ENCODE data around the gene CYP4F22.
"Not testable (repeated sequence)": the region's sequence is repeated elsewhere in the genome, so short reads cannot be mapped to it uniquely, and the experiment has no call there.

Gene CYP4F22

DNA sequence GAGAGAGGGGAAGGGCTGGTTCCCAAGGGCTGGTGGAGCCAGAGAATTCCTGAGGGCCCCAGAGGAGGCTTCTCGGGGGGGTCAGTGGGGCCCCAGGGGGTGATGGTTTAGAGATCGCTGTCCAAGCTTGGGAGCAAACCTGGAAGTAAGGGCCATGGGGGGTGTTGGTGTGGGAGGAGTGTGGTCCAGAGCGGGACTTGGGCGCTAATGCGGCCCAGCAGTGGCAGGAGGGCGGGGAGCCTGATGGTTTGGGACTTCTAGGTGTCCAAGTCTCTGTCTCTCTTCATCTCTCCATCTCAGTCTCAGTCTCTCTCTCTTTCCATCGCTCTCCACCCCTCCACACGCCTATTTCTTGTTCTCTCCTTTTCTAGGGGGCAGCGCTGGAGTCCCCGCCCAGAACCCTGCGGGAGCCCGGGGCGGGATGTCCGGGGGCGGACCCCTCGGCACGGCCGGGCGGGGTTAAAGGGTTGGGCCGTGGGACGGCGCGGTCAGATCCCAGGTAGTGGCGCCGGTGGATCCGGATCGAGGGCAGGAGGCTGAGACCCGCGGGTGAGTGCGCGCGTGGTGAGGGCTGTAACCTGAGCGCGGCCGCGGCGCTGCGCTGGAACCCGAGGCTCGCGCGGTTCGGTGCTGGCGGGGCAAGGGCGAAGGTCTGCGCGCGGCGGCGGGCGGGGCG is at the start of gene CYP4F22:
TSS of gene CYP4F22 (plus strand) at position 491 of the 676 bp plus-strand sequence. CDS start 16,812 bp downstream, outside the sequence.
- DNase-seq, result no peak

DNA sequence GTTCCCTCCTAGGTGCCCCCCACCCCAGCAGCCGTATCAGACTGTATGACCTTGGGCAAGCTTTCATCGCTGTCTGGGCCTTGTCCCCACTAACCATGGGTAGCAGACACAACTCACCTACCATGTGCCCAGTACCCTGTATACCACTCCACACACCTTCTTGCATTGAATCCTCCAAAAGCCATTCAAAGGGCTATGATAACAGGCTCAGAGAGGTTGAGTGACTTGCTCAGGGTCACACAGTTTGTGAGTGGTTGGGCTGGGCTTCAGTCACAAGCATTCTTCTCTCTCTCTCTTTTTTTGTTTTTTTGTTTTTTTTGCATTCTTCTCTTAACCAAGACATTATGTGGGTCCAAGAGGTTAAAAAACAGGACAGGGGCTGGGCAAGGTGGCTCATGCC is 46.6 kb upstream of the CYP4F22 start:
- no peak for DNase-seq

DNA sequence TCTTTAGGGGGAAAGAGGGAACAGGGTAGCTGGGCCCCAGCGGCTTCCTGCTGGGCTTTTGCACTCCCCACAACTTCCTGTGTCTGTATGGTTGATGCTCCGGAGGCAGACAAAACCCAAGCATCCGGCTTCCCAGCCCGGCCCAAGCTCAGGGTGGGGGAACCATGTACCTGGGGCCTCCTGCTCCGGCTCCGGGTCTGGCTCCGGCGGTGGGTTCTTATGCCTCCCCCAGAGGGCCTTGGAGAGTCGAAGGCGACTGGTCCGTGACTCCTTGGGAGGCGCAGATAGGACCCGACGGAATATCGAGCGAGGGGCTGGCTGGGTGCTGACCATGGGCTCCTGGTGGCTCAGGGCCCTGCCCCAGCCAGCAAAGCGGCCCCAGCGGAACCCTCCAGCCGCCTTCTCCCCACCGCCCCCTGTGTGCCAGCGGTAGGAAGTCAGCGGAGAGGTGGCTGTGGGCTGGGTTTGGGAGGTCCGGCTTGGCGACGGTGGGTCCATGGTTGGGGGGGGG is 44.4 kb upstream of the CYP4F22 start:
- peak; percentile 55 for DNase-seq

GRCh38 chr19:15464394-15465385 is 43.6 kb upstream of the CYP4F22 start, which contains the start of gene RASAL3:
Gene RASAL3 (minus strand): TSS chr19:15464544. CDS start chr19:15464358, 186 bp downstream.
- DNase-seq, result peak; percentile 51

GRCh38 chr19:15466851-15467733 is 41.2 kb upstream of the CYP4F22 start:
- no peak for DNase-seq

GRCh38 chr19:15467734-15468214 is 40.6 kb upstream of the CYP4F22 start:
- no peak for DNase-seq

DNA sequence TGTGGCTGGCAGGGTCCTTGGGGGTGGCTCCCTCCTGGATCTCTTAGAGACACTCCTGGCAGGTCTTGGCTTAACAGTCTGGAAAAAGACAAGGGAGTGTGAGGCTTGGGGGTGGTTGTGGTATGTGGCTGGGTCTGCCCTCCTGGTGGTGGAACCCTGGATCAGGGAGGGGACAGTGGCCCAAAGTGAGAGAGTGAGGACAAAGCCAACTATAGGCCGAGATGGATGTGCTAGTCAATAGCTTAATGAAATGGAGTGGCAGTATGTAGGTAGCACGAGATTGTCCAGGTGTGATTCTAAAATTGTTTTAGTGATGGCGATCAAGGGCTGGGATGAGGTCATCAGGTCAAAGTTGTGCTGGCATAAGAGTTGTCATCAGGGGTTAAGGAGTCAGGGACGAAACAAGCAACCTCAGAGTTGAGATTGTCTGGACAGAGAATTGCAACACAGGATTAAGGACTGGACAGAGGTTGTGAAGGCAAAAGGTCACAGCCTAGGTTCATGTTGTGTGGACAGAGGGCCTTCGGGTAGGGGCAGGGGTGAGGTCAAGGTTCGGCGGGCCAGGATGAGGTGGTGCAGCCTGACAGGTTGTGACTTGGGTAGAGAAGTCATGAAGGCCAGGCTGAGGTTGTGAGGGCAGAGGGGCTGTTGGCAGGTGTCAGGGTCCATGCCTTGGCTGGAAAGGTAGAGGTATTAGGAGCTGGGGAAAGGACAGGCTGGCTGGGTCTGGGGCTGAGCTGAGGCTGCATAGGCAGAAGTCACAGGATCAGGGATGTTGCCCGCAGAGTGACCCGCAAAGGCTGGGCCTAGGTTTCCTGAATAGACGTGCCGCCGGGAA is 39.4 kb upstream of the CYP4F22 start:
- no peak for DNase-seq

- no peak for DNase-seq
Observed at GRCh38 chr19:15469513-15470297, 38.6 kb upstream of the CYP4F22 start.

DNA sequence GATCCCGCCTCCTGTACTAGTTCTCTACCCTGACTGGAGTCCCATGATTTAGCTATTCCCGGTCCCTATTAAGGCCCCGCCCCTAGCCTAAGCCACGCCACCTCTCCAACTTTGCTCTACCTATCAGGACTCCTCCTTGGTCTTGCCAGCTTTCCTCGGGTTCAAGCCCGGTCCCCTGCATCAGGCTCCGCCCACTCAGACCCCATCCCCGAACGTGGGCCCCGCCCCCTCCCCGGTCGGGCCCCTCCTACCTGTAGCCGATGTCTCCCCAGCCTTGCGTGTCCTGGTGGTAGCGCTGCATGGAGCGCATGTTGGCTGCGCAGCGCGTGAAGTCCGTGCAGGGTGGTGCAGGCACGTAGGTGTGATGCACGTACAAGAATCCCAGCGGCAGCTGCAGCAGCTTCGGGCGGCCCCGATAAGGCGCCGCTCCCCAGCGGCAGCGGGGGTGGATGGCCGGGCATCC is 36.7 kb upstream of the CYP4F22 start:
- DNase-seq, result no peak

DNA sequence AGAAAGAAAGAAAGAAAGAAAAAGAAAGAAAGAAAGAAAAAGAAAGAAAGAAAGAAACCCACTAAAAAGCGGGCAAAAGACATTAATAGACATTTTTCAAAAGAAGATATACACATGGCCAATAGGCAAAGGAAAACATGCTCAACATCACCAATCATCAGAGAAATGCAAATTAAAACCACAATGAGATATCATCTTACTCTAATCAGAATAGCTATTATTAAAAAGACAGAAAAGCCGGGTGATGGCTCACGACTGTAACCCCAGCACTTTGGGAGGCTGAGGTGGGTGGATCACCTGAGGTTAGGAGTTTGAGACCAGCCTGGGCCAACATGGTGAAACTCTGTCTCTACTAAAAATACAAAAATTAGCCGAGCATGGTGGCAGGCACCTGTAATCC is 34.5 kb upstream of the CYP4F22 start:
- DNase-seq, result not testable (repeated sequence)

DNA sequence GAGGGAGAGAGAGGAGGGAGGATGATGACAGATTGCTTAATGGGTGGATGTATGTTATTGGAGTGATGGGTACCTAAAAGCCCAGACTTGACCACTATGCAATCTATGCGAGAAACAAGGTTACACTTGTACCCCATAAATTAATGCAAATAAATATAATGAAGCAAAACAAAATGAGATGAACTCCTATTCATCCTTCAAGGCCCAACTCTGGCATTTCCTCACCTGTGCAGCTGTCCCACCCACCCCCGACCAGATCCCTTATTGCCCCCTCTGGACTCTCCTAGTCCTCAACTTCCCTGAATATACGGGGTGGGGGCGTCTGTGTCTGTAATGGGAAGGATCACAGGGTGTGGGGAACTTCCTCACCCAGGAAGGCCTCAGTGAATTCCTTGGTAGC is 33.2 kb upstream of the CYP4F22 start:
- DNase-seq, result no peak

DNA sequence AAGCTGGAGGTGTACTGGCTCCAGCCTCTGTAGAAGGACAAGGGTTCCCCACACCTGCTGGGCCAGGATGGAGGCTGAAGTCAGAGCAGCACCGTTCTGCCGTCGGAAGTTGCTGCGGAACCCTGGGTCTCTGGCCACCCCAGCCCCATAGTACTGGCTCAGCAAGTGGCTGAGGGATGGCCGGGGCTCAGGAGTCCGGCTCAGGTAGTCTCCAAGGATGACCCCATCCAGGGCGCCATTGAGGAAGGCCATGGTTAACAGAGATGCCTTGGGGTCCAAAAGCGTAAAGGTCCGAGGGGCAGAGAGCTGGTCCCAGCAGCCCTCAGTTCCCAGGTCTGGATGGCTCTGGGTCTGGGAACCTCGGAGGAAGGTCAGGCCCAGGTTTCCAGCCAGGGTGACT is 32.7 kb upstream of the CYP4F22 start:
- no peak for DNase-seq

- no peak for DNase-seq
Observed at GRCh38 chr19:15476325-15476724, 32.0 kb upstream of the CYP4F22 start.

GRCh38 chr19:15479391-15480345 is 28.7 kb upstream of the CYP4F22 start, which contains the start of gene PGLYRP2:
Gene PGLYRP2 (minus strand): TSS chr19:15479501. CDS start chr19:15479371, 130 bp downstream.
- DNase-seq, result no peak

DNA sequence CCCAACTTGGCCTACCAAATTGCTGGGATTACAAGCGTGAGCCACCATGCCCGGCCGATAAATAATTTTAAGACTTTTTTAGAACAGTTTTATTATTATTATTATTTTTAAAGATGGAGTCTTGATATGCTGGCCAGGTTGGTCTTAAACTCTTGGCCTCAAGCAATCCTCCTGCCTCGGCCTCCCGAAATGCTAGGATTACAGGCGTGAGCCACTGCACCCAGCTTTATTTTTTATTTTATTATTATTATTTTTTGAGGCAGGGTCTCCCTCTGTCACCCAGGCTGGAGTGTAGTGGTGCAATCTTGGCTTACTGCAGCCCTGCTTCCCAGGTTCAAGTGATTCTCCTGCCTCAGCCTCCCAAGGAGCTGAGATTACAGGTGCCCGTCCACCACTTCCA is 27.3 kb upstream of the CYP4F22 start:
- DNase-seq, result not testable (repeated sequence)

- not testable (repeated sequence) for DNase-seq
Observed at GRCh38 chr19:15485768-15486167, 22.6 kb upstream of the CYP4F22 start.

- no peak for DNase-seq
Observed at GRCh38 chr19:15487038-15487437, 21.3 kb upstream of the CYP4F22 start.

GRCh38 chr19:15488489-15489226 is 19.7 kb upstream of the CYP4F22 start:
- no peak for DNase-seq

All from activated T-cell treated with anti-CD3 and anti-CD28 coated beads for 4 hours (primary cell).